Ascending aorta (tissue), 2 donors: Measurements from ENCODE around the gene ATXN1. TPM values are rescaled to one million over a fixed set of nuclear protein-coding genes. Genes with fewer than 3 reads are reported as not detected.
"Not testable (repeated sequence)": the region's sequence is repeated elsewhere in the genome, so short reads cannot be mapped to it uniquely, and the experiment has no call there.

Experiments used
- DNase-seq, 2 donors: peaks; one replicate each; pipeline ENCODE4 v3.0.0-alpha.2; 2019; ENCODE audit warnings: low spot score in 2 of 2
- H3K27ac ChIP-seq, 2 donors: fragments of 200-600 bp; sonication (generic); one replicate each; pipeline ENCODE4 v1.5.1; 2016 to 2017; ENCODE audit warnings: mild to moderate bottlenecking in 1 of 2
- H3K27me3 ChIP-seq: fragments of 200-600 bp; sonication (generic); one replicate; pipeline ENCODE4 v1.5.1; 2017
- H3K36me3 ChIP-seq, 2 donors: fragments of 200-600 bp; sonication (generic); one replicate each; pipeline ENCODE4 v1.5.1; 2016
- H3K4me1 ChIP-seq, 2 donors: fragments of 200-600 bp; sonication (generic); one replicate each; pipeline ENCODE4 v1.5.1; 2016 to 2017; ENCODE audit warnings: mild to moderate bottlenecking in 1 of 2
- H3K4me3 ChIP-seq, 2 donors: fragments of 200-600 bp; sonication (generic); one replicate each; pipeline ENCODE4 v1.5.1; 2016 to 2017; ENCODE audit warnings: mild to moderate bottlenecking in 1 of 2
- H3K9me3 ChIP-seq, 2 donors: fragments of 200-600 bp; sonication (generic); one replicate each; pipeline ENCODE4 v1.5.1; 2016
- intact Hi-C: fragments of 100-400 bp; cut with DNase I; formaldehyde crosslinking; loops from one replicate; pipeline ENCODE4 v1.15.1; 2023
- total RNA-seq: library from RNA; depleted of rRNA; stranded (reverse); fragments of >200 nt; gene quantifications from one replicate; pipeline ENCODE4 v1.1.0, GENCODE V29; 2016
- TF ChIP-seq, protein P1 (sequence below), 3 experiments: fragments of 200-600 bp in 2 of 3; fragments of 450-650 bp in 1 of 3; sonication (generic) in 2 of 3; IDR thresholded peaks; one replicate each; pipeline ENCODE4 v1.5.1; 2016 to 2019; ENCODE audit warnings: antibody characterized with exemption in 3 of 3, mild to moderate bottlenecking in 1 of 3, moderate library complexity in 1 of 3

The ATXN1 gene
- total RNA-seq, 1 donor from 2014 or later = 68.3 TPM

DNA sequence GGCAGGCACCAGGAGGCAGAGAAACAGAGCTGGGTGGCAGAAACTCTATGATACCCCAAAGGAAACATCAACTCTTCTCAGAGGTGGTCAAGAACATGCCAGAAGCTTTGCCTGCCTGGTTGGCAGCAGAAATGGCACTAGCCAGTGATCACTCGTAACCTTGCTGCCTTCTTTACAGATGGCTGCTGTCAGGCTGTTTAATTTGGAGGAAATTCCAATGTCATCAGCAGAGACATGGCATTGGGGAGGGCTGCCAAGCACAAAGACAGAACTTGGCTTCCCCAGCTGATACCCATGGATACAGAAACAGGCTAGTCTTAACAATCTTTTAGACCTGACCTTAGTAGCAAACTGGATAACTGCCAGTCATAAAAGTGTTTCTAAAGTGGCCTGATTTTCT lies 369.2 kb downstream of the ATXN1 start:
- TF ChIP-seq, protein P1, sequence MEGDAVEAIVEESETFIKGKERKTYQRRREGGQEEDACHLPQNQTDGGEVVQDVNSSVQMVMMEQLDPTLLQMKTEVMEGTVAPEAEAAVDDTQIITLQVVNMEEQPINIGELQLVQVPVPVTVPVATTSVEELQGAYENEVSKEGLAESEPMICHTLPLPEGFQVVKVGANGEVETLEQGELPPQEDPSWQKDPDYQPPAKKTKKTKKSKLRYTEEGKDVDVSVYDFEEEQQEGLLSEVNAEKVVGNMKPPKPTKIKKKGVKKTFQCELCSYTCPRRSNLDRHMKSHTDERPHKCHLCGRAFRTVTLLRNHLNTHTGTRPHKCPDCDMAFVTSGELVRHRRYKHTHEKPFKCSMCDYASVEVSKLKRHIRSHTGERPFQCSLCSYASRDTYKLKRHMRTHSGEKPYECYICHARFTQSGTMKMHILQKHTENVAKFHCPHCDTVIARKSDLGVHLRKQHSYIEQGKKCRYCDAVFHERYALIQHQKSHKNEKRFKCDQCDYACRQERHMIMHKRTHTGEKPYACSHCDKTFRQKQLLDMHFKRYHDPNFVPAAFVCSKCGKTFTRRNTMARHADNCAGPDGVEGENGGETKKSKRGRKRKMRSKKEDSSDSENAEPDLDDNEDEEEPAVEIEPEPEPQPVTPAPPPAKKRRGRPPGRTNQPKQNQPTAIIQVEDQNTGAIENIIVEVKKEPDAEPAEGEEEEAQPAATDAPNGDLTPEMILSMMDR (IDR thresholded peaks at IDR 0.05) = no peak
- peak overlapping the region; percentile 67 to 78 for H3K27ac ChIP-seq

DNA sequence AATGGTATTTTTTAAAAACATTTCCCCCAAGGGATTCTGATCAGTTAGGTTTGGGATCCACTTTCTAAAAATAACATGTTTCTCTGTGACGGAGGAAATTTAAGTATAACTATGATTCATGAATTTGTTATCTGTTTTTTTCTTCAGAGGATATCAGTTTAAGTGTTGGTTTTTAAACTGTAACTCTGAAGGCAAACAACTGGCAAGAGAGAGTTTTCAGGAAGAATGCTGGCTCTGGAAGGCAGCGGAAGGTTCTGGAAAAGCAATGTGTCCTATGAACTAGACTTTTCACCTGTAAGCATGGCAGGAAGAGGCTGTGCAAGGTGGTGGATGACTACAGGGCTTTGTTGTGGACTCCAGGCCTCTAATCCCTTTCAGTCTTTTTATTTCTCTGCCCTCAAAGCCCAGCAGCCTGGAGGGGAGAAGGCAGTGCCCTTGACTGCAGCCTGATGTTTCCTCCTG lies 369.8 kb downstream of the ATXN1 start:
- Histone ChIP-seq H3K27ac (peak overlapping the region; percentile 67 to 78), H3K9me3 (no peaks in the 10 kb centered on the region), H3K4me1 (peaks cover 8 to 12% of the 10 kb centered on the region in 2 donors), H3K4me3 (no peak overlapping the region), H3K36me3 (no peaks in the 10 kb centered on the region), H3K27me3 (no peaks in the 10 kb centered on the region)
- intact Hi-C loops = no loop called here
- no peak for DNase-seq
- TF ChIP-seq, protein P1 (IDR thresholded peaks at IDR 0.05) = no peak

More for the DNA sequence above, 369.2 kb downstream of the ATXN1 start:
- DNase-seq = no peak
- peaks cover 8 to 12% of the 10 kb centered on the region in 2 donors for H3K4me1 ChIP-seq
- no peaks in the 10 kb centered on the region for H3K27me3 ChIP-seq
- H3K4me3 ChIP-seq = no peak overlapping the region
- intact Hi-C loops = no loop called here
- H3K36me3 ChIP-seq = no peaks in the 10 kb centered on the region
- no peaks in the 10 kb centered on the region for H3K9me3 ChIP-seq

DNA sequence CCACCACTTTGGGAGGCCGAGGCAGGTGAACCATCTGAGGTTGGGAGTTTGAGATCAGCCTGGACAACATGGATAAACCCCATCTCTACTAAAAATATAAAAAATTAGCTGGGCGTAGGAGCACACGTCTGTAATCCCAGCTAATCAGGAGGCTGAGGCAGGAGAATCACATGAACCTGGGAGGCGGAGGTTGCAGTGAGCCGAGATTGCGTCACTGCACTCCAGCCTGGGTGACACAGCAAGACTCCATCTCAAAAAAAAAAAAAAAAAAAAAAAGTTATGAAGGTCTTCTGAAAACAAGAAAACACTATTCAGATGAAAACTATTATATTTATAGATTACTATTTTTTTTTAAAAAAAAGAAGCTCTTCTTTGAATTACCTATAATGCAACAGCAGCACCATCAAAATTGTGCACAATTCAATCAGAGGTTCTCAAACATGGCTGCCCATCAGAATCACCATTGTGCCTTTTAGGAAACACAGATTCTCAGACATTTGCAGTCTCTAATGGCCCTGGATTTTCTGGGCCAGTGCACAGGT lies 370.3 kb downstream of the ATXN1 start:
- intact Hi-C loops, DNase-seq, H3K4me3 ChIP-seq, H3K9me3 ChIP-seq, H3K27me3 ChIP-seq, H3K36me3 ChIP-seq: not testable (repeated sequence)
- peaks cover 8 to 12% of the 10 kb centered on the region in 2 donors for H3K4me1 ChIP-seq
- peak overlapping the region in 1 of 2 donors; percentile 67 for H3K27ac ChIP-seq

DNA sequence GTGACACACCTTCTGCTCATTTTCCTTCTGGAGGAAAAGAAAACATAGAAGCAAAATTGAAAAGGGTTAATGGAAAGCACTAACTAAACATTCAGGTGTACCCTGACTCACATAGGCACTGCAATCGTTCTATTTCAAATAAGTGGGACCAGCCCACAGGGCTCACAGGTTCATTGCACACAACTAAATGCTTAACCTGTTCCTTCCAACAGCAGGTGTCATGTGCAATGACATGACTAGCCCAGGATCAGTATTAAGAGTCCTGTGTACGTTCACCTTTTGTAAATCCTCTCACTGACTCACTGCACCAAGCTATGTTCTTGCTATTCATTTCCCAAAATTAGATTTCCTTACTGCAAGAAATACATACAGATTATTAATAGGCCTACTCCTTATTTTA lies 371.6 kb downstream of the ATXN1 start:
- H3K27me3 ChIP-seq = no peaks in the 10 kb centered on the region
- intact Hi-C loops = no loop called here
- H3K27ac ChIP-seq = no peak overlapping the region
- H3K4me3 ChIP-seq = no peak overlapping the region
- TF ChIP-seq, protein P1 (IDR thresholded peaks at IDR 0.05) = no peak
- no peaks in the 10 kb centered on the region for H3K36me3 ChIP-seq
- no peaks in the 10 kb centered on the region for H3K9me3 ChIP-seq
- no peak for DNase-seq
- peaks cover 8 to 12% of the 10 kb centered on the region in 2 donors for H3K4me1 ChIP-seq

DNA sequence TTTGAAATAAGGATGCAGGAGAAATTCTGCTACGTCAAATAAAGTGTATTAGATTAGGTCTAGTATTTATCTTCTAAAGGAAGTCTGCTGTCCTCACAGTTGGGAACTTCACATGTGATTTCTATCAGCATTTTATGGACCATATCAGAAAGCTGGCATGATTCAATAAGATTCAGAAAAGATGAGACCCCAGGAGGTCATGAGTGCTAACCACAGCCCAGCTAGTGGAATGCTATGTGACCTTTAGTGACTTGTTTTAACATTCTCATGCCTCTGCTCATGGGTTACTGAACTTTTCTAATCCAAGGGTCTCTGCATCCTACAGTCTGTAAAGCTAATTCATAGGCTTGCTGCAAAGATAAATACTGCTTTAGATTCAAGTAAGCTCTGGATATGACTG lies 372.8 kb downstream of the ATXN1 start:
- TF ChIP-seq, protein P1 (IDR thresholded peaks at IDR 0.05) = no peak
- intact Hi-C loops = no loop called here

DNA sequence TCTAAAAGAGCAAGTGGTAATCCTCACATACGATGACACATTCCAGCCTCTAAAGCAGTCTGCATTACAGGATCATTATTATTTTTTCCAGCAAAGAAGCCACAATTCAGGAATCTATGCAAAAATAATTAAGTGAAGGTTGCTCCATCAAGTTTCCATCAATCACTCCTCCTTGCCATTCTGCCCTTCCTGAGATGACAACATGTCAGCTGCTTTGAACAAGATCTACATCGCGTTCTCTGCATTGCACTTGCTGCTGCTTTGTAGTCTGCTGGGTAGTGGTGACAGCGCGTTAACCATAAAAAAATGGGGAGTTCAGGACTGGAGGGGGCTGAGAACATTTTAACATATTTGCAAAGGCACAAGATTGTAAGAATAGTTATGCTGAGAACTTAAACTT lies 375.2 kb downstream of the ATXN1 start:
- Histone ChIP-seq H3K27me3 (no peaks in the 10 kb centered on the region), H3K4me3 (no peak overlapping the region)
- intact Hi-C loops = no loop called here

More for the DNA sequence above, 372.8 kb downstream of the ATXN1 start:
- Histone ChIP-seq H3K27me3 (no peaks in the 10 kb centered on the region), H3K9me3 (no peaks in the 10 kb centered on the region), H3K4me1 (peaks cover 8 to 12% of the 10 kb centered on the region in 2 donors), H3K36me3 (no peaks in the 10 kb centered on the region), H3K4me3 (no peak overlapping the region), H3K27ac (no peak overlapping the region)
- no peak for DNase-seq

More for the DNA sequence above, 375.2 kb downstream of the ATXN1 start:
- DNase-seq = no peak
- Histone ChIP-seq H3K27ac (no peak overlapping the region), H3K4me1 (no peaks in the 10 kb centered on the region), H3K9me3 (no peaks in the 10 kb centered on the region), H3K36me3 (no peaks in the 10 kb centered on the region)
- TF ChIP-seq, protein P1 (IDR thresholded peaks at IDR 0.05) = no peak
